ENCODE results near the gene CDK2.
"Not testable (repeated sequence)": the region's sequence is repeated elsewhere in the genome, so short reads cannot be mapped to it uniquely, and the experiment has no call there.

Gene CDK2

GRCh38 chr12:55982319-55982936, 15.8 kb downstream of the CDK2 start:
- no peak for DNase-seq

GRCh38 chr12:55983232-55983842, 16.7 kb downstream of the CDK2 start:
- DNase-seq: no peak

- no peak for DNase-seq
Observed at GRCh38 chr12:55984861-55985260, 18.2 kb downstream of the CDK2 start.

GRCh38 chr12:55985341-55985740, 18.7 kb downstream of the CDK2 start:
- no peak for DNase-seq

- DNase-seq: not testable (repeated sequence)
Observed at GRCh38 chr12:55985976-55986375, 19.3 kb downstream of the CDK2 start.

GRCh38 chr12:55991110-55991509, 24.5 kb downstream of the CDK2 start:
- DNase-seq: no peak

- no peak for DNase-seq
Observed at GRCh38 chr12:55993230-55993853, 26.7 kb downstream of the CDK2 start.

GRCh38 chr12:55995366-55995765, 28.7 kb downstream of the CDK2 start:
- no peak for DNase-seq

- no peak for DNase-seq
Observed at GRCh38 chr12:55996201-55996714, 29.6 kb downstream of the CDK2 start.

GRCh38 chr12:55996715-55997534, 30.3 kb downstream of the CDK2 start, which contains the start of gene SUOX:
Gene SUOX (plus strand): TSS chr12:55997276. CDS start chr12:56002222, 4,946 bp downstream.
- peak; percentile 32 for DNase-seq

GRCh38 chr12:55997535-55997859, 30.9 kb downstream of the CDK2 start:
- DNase-seq: no peak

- not testable (repeated sequence) for DNase-seq
Observed at GRCh38 chr12:55999522-55999921, 32.9 kb downstream of the CDK2 start.

GRCh38 chr12:55999999-56000540, 33.4 kb downstream of the CDK2 start:
- not testable (repeated sequence) for DNase-seq

GRCh38 chr12:56001487-56002100, 35.0 kb downstream of the CDK2 start:
- DNase-seq: no peak

GRCh38 chr12:56003376-56003775, 36.7 kb downstream of the CDK2 start:
- not testable (repeated sequence) for DNase-seq

GRCh38 chr12:56004211-56004610, 37.6 kb downstream of the CDK2 start:
- DNase-seq: no peak

GRCh38 chr12:56007564-56008559, 41.2 kb downstream of the CDK2 start:
- DNase-seq: no peak

GRCh38 chr12:56010111-56010570, 43.5 kb downstream of the CDK2 start:
- no peak for DNase-seq

- DNase-seq: no peak
Observed at GRCh38 chr12:56011509-56012090, 45.0 kb downstream of the CDK2 start.

- DNase-seq: no peak
Observed at GRCh38 chr12:56013482-56013881, 46.9 kb downstream of the CDK2 start.

GRCh38 chr12:56014205-56014604, 47.6 kb downstream of the CDK2 start:
- DNase-seq: no peak
